Fibroblast of villous mesenchyme (primary cell): Measurements from ENCODE around the gene KIF2A. TPM values are rescaled to one million over a fixed set of nuclear protein-coding genes. Genes with fewer than 3 reads are reported as not detected.

Experiments used
- DNase-seq: peaks from one replicate; pipeline ENCODE4 v3.0.0-alpha.2; 2010; ENCODE audit warnings: low read depth
- H3K4me3 ChIP-seq: 2 replicates; pipeline ENCODE4 v1.5.1; 2011; ENCODE audit warnings: low read depth, mild to moderate bottlenecking, low read length
- CTCF ChIP-seq: IDR thresholded peaks from 2 replicates; pipeline ENCODE4 v1.5.1; 2012; ENCODE audit warnings: low read depth, mild to moderate bottlenecking, low read length; ENCODE audit not compliant: insufficient read depth
- total RNA-seq: library from RNA; depleted of rRNA; stranded (reverse); fragments of >200 nt; gene quantifications from 2 replicates; pipeline ENCODE4 v1.2.3, GENCODE V29; 2012

KIF2A gene
- total RNA-seq, 1 donor, result 69.1 TPM

GRCh38 chr5:62266573-62266972, 39.4 kb upstream of the KIF2A start:
- no peak for TF ChIP-seq CTCF
- no peak for DNase-seq
- H3K4me3 ChIP-seq, result no peak overlapping the region

GRCh38 chr5:62268234-62268633, 37.8 kb upstream of the KIF2A start:
- no peak for DNase-seq
- H3K4me3 ChIP-seq, result no peak overlapping the region
- TF ChIP-seq CTCF, result no peak

- no peak for DNase-seq
- no peak for TF ChIP-seq CTCF
- no peak overlapping the region for H3K4me3 ChIP-seq
Observed at GRCh38 chr5:62268792-62269191, 37.2 kb upstream of the KIF2A start.

GRCh38 chr5:62271370-62271769, 34.6 kb upstream of the KIF2A start:
- no peak for DNase-seq
- TF ChIP-seq CTCF, result no peak
- no peak overlapping the region for H3K4me3 ChIP-seq

- H3K4me3 ChIP-seq, result no peak overlapping the region
- TF ChIP-seq CTCF, result no peak
- DNase-seq, result no peak
Observed at GRCh38 chr5:62271870-62272269, 34.1 kb upstream of the KIF2A start.

GRCh38 chr5:62273687-62274086, 32.3 kb upstream of the KIF2A start:
- DNase-seq, result no peak

More at GRCh38 chr5:62273687-62274086, 32.3 kb upstream of the KIF2A start:
- no peak for TF ChIP-seq CTCF
- no peak overlapping the region for H3K4me3 ChIP-seq
